GM19023 (cell line): ENCODE measurements around the gene OLFM1.

Source experiments
- ATAC-seq: cut with Tn5 transposase; IDR thresholded peaks from one replicate; pipeline ENCODE4 v1.9.1; 2021; ENCODE audit warnings: mild to moderate bottlenecking, moderate library complexity; ENCODE audit not compliant: unreplicated experiment

The OLFM1 gene

DNA sequence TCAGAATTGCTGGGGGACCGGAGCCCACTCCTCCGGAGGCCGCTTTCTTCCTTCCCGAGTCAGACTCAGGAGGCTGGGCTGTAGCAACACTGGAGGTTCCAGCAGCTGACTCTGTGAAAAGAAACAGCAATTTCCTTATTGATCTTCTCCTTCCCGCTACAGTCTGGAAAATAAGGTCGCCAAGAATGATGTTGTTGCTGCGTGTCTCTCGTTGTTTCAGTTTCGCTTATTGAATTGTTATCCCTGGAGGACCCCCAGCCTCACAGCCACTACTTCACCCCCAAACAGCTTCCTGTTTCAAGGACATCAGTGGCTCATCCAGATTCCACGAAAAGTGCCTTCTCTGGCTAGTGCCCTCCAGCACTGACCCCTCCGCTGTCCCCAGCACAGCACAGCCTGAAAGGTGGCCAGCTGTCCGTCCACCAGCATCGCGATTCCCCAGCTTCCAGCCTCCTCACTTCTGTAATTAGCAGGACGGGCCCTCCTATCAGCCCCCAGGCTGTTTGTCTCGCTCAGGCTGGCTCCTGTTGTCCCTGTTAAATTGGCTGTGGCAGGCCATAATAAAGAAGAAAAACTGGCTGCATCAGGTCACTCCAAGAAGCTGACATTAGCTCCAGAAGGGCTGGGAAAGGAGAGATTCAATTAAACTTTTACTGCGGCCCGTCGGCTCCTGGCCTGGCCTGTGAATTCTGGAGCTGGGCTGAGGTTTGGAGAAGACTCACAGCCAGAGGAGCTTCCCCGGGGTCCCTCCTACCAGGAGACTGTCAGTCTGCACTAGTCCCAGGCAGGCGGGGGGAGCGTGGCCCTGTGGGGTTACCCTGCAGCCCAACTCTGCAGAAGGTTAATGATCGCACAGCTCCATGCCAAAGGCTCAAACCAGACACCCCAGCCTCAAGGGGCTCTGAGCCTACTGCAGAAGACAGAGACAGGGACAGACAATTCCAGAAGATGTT is 40.5 kb downstream of the OLFM1 start:
- no peak for ATAC-seq

DNA sequence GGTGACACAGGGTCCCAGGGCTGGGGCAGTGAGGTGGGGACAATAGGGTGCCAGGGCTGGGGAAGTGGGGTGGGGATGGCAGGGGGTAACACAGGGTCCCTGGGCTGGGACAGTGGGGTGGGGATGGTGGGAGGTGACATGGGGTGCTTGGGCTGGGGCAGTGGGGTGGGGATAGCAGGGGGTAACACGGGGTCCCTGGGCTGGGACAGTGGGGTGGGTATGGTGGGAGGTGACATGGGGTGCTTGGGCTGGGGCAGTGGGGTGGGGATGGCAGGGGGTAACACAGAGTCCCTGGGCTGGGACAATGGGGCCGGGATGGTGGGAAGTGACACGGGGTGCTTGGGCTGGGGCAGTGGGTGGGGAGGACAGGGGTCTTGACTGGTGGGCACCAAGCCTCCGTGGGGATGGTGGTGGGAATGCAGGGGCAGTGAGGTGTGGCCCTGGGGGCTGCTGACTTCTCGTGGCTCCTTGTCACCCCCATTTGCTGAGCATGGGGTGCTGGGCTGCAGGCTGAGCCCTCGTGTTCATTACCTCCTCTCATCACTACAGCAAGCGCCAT is 41.7 kb downstream of the OLFM1 start:
- no peak for ATAC-seq

DNA sequence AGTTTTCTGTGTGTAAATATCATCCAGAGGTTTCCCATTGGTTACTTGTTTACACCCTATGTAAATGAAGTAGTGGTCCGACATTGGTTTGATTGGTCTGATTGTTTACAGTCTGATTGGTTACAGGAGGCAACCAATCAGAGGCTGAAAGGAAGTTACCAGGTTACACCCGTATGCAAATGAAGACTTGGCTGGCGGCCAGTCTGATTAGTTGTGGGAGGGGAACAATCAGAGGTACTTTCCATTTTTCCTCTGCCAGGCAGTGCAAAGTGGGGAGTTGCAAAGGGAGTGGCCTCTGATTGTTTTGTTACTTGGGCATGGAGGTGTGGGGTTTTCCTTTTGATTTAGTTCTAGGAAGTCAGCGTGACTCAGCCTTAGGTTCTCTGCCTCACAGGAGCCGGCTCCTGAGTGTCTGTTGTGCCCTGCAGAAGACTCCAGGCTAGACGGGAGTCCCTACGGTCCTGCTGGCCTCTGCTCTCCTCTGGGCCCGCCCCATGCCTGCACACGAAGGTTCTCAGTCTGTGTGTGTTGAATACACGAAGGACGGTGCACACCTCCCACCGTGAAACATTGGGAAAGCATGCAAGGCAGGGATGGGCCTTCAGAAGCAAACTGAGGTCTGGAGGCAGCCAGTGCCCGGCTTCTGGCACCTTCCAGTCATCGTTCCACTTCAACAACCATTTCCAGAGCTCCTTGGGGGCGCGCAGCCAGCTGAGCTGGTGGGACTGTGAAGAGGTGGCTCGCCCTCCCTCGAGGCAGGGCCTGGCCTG is 42.9 kb downstream of the OLFM1 start:
- ATAC-seq: no peak

DNA sequence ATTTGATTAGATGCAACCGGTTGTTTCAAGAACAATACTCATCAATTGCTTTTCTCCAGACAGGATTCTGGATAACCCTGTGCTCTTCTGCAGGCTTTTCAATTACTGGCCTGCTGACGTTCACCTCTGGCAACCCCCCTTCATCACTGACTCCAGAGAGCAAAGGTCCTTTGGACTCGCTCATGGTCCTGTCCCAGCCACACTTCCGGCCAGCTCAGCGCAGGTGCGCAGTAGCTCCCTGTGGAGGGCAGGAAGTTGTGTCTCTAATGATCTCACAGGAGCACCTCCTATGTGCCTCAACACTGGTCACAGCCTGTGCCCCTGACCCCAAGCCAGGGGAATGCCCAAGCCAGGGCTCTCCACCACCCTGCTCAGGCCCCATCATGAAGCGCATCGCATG is 44.0 kb downstream of the OLFM1 start:
- ATAC-seq: no peak

DNA sequence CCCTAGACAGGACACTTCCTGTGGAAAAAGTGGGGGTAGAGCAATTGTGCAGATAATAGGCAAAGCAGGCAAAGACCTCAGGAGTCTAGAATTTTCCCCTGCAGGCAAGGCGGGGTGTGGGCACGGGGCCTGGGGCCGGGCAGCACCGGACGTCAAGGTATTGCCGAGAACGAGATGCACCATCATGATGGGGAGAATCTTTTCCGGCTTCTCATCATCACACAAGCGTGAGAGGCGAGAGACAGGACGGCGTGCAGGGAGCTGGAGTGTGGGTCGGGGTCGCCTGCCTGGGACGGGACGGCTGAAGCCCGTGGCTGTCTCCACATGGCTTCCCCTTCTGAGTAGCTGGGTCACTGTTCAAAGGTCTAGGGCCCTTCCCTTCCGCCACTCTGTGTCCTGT is 44.5 kb downstream of the OLFM1 start:
- no peak for ATAC-seq

DNA sequence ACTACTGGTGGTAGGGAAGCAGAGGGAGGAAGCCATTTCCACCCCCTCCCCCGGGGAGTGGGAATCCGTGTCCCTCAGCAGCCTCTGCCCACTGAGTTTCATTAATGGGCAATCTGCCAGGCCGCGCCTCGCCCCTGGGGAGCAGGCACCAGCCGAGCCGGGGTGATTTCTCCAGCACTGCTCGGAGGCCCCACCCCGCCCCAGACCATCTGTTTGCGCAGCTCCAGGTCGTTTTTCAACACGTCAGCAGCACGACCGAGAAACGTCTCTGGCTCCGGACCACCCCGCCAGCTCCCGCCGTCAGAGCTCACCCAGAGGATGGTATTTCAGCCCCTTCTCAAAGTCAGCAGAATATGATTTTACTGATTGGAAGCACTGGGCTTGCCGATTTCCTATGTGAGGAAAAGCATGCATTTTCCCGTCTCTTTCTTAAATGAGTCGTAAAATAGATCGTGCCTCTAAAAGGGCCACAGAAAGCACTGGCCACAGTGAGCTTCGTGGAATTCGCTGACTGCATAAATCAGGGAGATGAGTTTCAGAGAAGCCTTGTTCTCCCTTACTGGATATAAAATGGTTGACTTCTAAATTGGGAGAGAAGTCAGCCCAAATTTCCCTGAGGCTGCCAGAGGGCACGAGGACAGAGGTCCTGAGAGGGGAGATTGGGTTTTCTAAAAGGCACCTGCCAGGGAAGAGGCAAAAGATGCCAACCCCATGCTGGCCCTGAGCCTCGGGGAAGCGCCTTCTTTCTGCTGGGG is 47.0 kb downstream of the OLFM1 start:
- no peak for ATAC-seq

DNA sequence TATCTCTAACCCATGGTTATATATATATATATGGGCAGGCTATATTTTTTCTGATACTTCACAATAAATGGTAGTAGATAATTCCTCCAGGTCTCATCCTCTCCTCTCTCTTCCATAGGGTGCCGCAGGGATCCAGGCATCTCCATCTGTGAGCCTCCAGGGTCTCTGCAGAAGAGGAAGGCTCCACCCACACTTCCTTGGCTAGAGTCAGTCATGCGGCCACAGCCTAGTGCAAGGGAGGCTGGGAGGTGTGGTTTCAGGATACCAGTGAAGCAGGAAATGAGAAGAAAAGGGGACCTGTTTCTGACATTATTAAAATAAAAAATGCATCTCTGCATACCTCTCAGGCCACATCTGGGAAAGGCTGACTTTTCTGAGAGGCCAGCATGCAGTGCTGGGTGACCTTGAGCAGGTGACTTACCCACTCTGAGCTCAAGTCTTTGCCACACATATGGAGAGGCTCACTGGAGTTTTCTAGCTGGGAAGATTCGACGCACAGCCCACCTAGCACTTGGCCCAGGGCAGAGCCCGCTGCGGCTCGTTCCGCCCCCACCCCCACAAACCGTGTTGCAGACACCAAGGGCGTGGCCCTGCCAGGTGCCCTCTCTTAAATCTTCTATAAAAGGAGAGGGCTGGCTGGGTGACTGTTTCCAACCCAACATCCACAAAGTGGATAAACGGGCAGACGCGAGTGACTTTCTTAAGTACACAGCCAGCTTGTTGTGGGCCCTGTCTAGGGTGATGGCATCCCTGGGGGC is 47.9 kb downstream of the OLFM1 start:
- ATAC-seq: no peak

DNA sequence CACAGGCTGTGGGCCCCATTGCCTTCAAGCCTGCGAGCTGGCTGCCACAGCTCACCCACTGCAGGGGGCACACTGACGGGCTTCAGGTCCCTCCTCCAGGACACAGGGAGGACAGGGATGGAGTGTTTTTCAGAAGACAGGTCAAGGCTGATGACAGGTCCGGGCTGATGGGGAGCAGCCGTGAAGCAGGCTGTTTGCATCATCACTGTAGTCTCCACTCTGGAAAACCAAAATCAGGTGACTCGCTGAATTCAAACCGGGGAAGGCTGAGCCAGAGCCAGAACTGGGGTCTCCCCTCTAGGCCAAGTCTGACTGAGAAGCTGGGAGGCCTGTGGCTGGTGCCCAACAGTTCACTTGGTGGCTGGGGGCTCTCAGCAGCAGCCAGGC is 48.5 kb downstream of the OLFM1 start:
- no peak for ATAC-seq

DNA sequence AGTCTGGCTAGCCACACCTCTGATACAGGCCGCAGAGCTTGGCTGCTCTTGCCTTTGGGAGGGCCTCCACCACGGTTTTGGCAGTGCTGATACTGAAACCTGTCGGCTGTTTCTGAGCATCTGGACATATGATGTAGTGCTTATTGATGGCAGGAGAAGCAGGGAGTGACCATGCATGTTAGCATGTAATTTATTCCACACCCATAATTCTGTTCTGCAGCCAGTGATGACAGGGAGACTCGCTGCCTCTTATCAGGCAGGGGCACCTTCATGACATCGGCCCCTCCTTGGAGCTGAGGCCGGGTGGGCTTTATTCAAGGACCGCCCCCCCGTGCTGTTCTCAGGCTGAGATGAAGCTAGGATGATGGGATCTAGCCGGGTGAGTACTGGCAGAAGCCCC is 49.0 kb downstream of the OLFM1 start:
- no peak for ATAC-seq

DNA sequence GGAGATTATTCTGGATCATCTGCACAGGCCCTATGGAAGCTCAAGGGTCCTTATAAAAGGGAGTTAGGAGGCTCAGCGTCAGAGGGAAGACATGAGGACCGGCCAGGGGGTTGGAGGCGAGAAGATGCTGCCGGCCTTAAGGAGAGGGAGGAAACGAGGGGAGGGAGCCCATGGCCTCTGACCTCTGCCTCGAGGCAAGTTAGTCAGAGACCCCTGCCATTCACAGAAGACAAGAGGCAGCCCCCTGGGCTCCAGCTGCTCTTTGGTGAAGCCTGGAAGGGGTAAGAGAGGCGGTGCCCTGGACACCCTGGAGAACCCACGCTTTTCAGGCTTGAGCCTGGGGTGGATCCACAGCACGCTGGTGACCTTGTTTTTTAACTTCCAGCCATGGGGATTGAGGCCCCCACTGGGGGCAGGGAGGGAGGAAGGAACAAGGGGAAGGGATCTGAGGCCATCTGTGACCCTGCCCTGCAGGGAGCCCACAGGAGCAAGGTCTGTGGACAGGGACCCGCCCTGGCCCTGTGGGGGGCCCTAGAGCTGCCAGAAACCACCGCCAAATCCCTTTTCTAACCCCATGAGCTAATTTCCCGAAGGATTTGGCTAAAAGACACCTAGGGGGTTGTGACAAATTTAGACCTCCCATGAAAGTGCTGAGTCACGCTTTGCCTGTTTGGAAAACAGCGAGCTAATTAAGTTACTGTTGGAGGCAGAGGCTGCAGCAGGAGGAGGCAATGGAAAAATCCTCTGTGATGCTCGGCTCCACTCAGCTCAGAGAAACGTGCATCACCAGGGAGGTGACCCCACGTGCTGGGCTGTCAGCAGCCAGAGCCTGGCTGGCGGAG is 49.7 kb downstream of the OLFM1 start:
- no peak for ATAC-seq

DNA sequence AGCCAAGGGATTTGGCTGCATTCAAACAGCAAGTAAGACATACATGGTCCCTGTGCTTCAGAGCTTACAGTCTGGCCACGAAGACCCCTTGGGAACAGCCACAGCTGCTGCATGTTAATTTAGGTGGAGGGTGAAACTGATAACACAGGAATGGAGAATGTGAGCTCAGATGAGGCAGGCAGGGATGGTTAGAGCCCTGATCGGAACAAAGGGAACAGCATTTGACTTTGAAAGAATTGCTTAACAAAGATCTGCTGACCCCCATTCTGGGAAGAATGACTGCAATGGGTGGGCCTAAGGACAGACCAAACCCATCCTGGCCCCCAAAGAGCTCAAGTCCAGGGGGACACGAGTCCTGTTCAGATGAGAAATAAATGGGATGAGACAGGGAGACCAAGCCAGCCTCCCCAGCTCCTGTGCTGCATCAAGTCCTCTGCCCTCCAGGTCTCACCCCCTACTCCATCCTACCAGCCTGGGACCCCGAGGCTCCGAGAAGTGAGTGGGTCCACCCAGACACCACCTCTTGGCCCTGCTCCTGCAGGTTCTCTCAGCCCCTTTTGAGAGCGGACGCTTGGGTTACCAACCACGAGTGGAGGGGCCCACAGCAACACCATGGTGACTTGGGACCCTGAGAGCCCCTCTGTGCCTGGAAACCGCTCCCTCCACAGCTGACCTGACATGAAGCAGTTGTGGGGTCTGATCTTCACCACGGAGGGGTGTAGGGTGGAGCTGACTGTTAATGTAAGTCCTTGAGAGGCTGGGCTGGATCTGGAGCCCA is 50.8 kb downstream of the OLFM1 start:
- ATAC-seq: no peak

DNA sequence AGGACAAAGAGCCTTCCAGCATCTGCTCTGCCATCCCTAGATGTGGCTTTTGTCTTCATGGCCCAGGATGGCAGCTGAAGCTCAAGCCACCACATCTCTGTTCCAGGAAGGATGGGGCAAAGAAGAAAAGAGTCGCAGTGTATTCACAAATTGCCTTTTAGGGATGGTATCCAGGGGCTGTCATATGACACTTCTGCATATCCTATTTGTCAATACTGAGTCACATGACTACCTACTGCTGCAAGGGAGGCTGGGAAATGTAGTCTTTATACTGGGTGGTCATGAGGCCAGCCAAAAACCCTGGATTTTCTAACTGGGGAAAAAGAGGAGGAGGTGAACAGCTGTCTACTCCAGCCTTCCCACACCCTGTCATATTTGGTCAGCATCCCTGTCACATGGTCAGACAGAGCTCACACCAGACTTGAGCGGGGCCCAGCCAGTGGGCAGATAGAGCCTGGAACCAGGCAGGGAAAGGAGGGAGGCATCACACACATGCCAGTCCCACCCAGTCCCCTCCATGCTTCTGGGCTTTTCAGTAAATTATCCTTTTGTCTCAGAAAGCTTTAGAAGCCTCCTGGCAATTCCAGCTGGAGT is 52.0 kb downstream of the OLFM1 start:
- ATAC-seq: no peak

DNA sequence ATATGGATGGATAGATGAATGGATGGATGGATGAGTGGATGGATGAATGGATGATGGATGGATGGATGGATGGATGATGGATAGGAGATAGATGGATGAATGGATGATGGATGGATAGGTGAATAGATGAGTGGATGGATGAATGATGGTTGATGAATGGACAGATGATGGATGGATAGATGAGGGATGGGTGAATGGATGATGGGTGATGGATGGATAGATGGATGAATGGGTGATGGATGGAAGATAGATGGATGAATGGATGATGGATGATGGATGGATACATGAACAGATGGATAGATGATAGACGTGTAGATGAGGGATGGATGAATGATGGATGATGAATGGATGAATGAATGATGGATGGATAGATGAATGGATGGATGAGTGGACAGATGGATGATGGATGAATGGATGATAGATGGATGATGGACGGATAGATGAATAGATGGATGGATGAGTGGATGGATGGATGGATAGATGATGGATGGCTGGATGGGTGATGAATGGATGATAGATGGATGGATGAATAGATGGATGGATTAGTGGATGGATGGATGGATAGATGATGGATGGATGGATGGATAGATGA is 53.8 kb downstream of the OLFM1 start:
- no peak for ATAC-seq

DNA sequence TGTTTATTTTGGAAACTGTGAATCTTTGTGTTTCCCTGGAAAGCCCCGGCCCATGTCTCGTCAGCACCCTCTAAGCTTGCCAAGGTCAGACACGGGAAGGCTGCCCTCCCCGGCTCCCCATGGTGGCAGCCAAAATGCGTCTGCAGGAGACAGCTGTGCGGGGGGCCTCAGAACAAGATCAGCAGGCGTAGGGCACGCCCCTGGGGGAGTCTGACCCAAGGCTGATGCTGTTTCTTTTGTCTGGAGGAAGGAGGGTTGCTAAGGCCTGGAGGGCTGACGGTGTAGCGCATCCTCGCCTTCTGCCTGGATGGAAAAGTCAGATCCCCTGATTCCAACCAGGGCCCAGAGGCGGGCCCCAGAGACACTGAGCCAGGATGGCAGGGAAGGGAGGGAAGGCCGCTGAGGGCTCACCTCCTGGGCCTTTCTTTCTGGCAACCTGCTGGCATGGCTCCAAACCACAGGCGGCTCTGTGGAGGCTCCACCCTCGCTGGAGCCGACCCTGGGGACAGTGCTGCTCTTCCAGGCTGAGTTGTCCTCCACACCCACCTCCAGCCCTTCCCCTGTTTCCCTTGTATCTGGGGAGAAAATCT is 57.2 kb downstream of the OLFM1 start:
- ATAC-seq: no peak

DNA sequence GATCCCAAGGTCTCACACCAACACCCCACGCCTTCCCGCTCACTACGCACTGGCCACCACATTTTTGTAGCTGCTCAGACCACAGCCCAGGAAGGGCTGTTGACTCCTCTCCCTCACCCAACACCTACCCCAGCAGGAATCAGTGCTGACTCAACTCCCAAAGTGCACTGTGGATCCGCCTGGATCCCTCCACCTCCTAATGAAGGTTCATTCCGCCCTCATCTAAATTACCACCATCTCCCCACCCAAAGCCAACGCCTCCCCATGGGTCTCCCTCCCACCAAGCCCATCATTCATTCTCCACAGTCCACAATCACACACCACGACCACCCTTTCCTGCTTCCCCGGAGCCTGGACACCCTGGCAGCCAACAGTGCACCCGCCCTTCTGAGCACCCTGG is 57.8 kb downstream of the OLFM1 start:
- no peak for ATAC-seq

DNA sequence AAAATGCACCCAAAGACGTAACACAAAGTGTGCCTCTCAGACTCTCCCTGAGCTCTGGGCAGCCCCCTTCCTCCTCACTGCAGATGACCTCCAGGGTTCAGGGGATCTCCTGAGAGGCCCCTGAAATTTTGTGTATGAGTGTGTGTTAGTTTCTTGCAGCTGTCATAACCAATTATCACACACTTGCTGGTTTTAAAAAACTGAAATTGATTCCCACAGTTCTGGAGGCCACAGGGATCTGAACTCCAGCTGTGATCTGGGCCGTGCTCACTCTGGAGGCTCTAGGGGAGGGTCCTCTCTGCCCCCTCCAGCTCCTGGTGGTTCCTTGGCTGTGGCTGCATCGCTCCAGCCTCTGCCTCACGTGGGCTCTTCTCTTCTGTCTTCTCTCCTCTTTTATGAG is 58.8 kb downstream of the OLFM1 start:
- ATAC-seq: no peak

DNA sequence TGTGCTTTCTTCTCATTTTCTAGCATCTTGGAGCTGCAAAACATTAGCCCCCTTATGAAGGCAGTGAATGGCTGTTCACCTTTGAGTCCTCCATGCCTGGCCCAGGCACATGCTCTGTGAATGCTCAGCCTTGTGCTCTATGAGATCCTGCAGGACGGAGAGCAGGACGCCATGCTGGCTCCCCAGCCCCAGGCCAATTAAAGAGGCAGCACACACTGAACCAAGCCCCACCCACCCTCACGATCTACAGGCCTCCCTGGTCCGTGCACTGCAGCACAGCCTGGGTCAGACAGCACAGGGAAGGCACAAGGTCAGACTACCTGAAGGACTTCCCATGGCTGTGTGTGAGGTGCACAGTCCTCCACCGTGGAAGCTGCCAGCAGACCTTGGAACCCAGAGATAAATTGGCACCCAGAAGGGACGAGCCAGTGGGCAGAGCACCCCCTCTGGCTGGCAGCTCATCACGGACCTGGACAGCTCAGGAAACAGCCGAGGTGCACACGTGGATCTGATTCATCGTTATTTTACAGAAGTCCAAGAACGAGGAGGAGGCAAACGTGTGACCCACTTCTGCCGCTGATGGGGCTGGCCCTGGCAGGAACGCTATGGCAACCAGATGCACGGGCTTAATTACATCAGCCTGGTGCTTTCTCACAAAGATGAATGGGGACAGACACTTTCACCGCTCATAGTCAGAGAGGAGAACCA is 59.5 kb downstream of the OLFM1 start:
- ATAC-seq: no peak
